ENCODE results near the gene TMEM38B. TPM values are rescaled to one million over a fixed set of nuclear protein-coding genes. Genes with fewer than 3 reads are reported as not detected.
A peak's percentile ranks its signal among the peaks of the same experiment; 100 is the strongest.

The TMEM38B gene
- total and polyA plus RNA-seq, 2 experiments from 2014 or later: 22.0 to 28.4 TPM

- Histone ChIP-seq H4K20me1 (ENCODE audit: insufficient read depth, poor library complexity, severe bottlenecking) (no peaks in the 10 kb centered on the region), H3K79me2 (no peaks in the 10 kb centered on the region), H3K27me3 (peaks cover 4% of the 10 kb centered on the region), H3K27ac (no peak overlapping the region), H3K4me3 (no peak overlapping the region), H2AFZ (no peak overlapping the region), H3K4me2 (no peak overlapping the region), H3K9me3 (ENCODE audit: low read depth) (no peaks in the 10 kb centered on the region), H3K9me2 (replicated peaks; ENCODE audit: insufficient read depth) (no peaks in the 10 kb centered on the region), H3K36me3 (replicated peaks; ENCODE audit: insufficient read depth, low read depth) (no peaks in the 10 kb centered on the region), H3K4me1 (ENCODE audit: insufficient read depth) (no peaks in the 10 kb centered on the region)
- TF ChIP-seq EZH2phosphoT487 (IDR thresholded peaks at IDR 0.05; ENCODE audit: low read depth, severe bottlenecking, unreplicated experiment): no peak
- TF ChIP-seq CTCF (IDR thresholded peaks at IDR 0.05; ENCODE audit: poor library complexity): no peak
- no peak for TF ChIP-seq EZH2 (IDR thresholded peaks at IDR 0.05; ENCODE audit: borderline replicate concordance)
- no peak for DNase-seq (ENCODE audit: low spot score)
- whole genome bisulfite sequencing (ENCODE audit: low lambda C conversion rate, missing lambda C conversion rate): 92% methylated on average over 4 of the region's 4 CpGs
Observed at GRCh38 chr9:105686936-105687335, 7.4 kb upstream of the TMEM38B start.

- Histone ChIP-seq H3K27me3 (peaks cover 21% of the 10 kb centered on the region), H3K79me2 (no peaks in the 10 kb centered on the region), H3K4me3 (no peak overlapping the region), H3K9me2 (replicated peaks; ENCODE audit: insufficient read depth) (no peaks in the 10 kb centered on the region), H3K9me3 (ENCODE audit: low read depth) (no peaks in the 10 kb centered on the region), H3K4me1 (ENCODE audit: insufficient read depth) (peaks cover 2% of the 10 kb centered on the region), H3K27ac (no peak overlapping the region), H3K4me2 (no peak overlapping the region), H2AFZ (no peak overlapping the region), H4K20me1 (ENCODE audit: insufficient read depth, poor library complexity, severe bottlenecking) (no peaks in the 10 kb centered on the region), H3K36me3 (replicated peaks; ENCODE audit: insufficient read depth, low read depth) (no peaks in the 10 kb centered on the region)
- peak; percentile 58 for TF ChIP-seq CTCF (IDR thresholded peaks at IDR 0.05; ENCODE audit: poor library complexity)
- no peak for TF ChIP-seq EZH2phosphoT487 (IDR thresholded peaks at IDR 0.05; ENCODE audit: low read depth, severe bottlenecking, unreplicated experiment)
- TF ChIP-seq EZH2 (IDR thresholded peaks at IDR 0.05; ENCODE audit: borderline replicate concordance): no peak
- DNase-seq (ENCODE audit: low spot score): no peak
- WGBS (ENCODE audit: low lambda C conversion rate, missing lambda C conversion rate): 45% methylated on average over 2 of the region's 2 CpGs
Observed at GRCh38 chr9:105690742-105691141, 3.6 kb upstream of the TMEM38B start.

GRCh38 chr9:105693435-105694189 is 729 bp upstream of the TMEM38B start:
- peaks cover 2% of the 10 kb centered on the region for H3K4me1 ChIP-seq (ENCODE audit: insufficient read depth)
- H3K79me2 ChIP-seq: peaks cover 23% of the 10 kb centered on the region
- no peak for DNase-seq (ENCODE audit: low spot score)
- H3K4me3 ChIP-seq: peak overlapping the region; percentile 41
- no peak overlapping the region for H3K27ac ChIP-seq
- H3K27me3 ChIP-seq: peaks cover 21% of the 10 kb centered on the region
- 16% methylated on average over 15 of the region's 15 CpGs for WGBS (ENCODE audit: low lambda C conversion rate, missing lambda C conversion rate)
- TF ChIP-seq CTCF (IDR thresholded peaks at IDR 0.05; ENCODE audit: poor library complexity) (no peak), EZH2phosphoT487 (IDR thresholded peaks at IDR 0.05; ENCODE audit: low read depth, severe bottlenecking, unreplicated experiment) (no peak), EZH2 (IDR thresholded peaks at IDR 0.05; ENCODE audit: borderline replicate concordance) (no peak)
- H2AFZ ChIP-seq: peak overlapping the region; percentile 45
- no peaks in the 10 kb centered on the region for H3K9me2 ChIP-seq (replicated peaks; ENCODE audit: insufficient read depth)
- H3K36me3 ChIP-seq (replicated peaks; ENCODE audit: insufficient read depth, low read depth): no peaks in the 10 kb centered on the region
- no peaks in the 10 kb centered on the region for H3K9me3 ChIP-seq (ENCODE audit: low read depth)
- peak overlapping the region; percentile 76 for H3K4me2 ChIP-seq
- no peaks in the 10 kb centered on the region for H4K20me1 ChIP-seq (ENCODE audit: insufficient read depth, poor library complexity, severe bottlenecking)

All from hepatocyte (in vitro differentiated cells).